WERI-Rb-1 (cell line): ENCODE results near the gene LDHAL6A.

Source experiments
- DNase-seq: peaks from one replicate; pipeline ENCODE4 v3.0.0-alpha.2; 2020
- H3K27ac ChIP-seq: fragments of 250-450 bp; sonication (Bioruptor Pico); 2 replicates; pipeline ENCODE4 v1.5.1; 2020; ENCODE audit warnings: mild to moderate bottlenecking, moderate library complexity
- H3K27me3 ChIP-seq: fragments of 250-450 bp; sonication (Bioruptor Pico); 2 replicates; pipeline ENCODE4 v1.5.1; 2021; ENCODE audit warnings: mild to moderate bottlenecking, low read depth, moderate library complexity; ENCODE audit not compliant: insufficient read depth, severe bottlenecking
- H3K36me3 ChIP-seq: fragments of 250-450 bp; sonication (Bioruptor Pico); 2 replicates; pipeline ENCODE4 v1.5.1; 2020; ENCODE audit warnings: mild to moderate bottlenecking, moderate library complexity
- H3K4me3 ChIP-seq: 2 replicates; pipeline ENCODE4 v1.5.1; 2011; ENCODE audit warnings: low read depth, mild to moderate bottlenecking, control low read depth, low read length
- H3K9me3 ChIP-seq: fragments of 250-450 bp; sonication (Bioruptor Pico); 2 replicates; pipeline ENCODE4 v1.5.1; 2021; ENCODE audit warnings: mild to moderate bottlenecking, moderate library complexity; ENCODE audit not compliant: severe bottlenecking
- TF ChIP-seq, protein P1 (sequence below): IDR thresholded peaks from 2 replicates; pipeline ENCODE4 v1.5.1; 2011; ENCODE audit warnings: low read depth, mild to moderate bottlenecking, control low read depth, inconsistent platforms, low read length

LDHAL6A gene

DNA sequence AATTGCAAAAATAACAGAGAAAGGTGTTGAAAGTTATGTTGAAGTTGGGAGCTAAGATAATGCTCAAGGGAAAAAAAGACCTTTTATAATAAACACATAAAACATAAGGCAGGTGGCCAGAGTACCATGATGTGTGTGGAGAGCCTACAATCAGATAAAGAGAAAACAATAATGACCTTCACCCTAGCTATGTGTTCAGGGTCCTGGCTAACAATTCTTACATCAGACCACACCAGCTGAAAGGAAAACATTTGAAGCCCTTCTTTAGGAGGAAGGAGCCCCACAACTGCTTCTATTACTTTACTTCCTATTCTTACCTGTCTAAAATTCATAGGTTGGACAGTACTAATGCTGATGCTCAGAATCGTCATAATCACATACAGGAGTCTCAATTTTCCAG is 68.6 kb downstream of the LDHAL6A start:
- Histone ChIP-seq H3K9me3 (no peaks in the 10 kb centered on the region), H3K36me3 (peaks cover 22% of the 10 kb centered on the region), H3K27me3 (no peaks in the 10 kb centered on the region), H3K4me3 (no peak overlapping the region), H3K27ac (no peak overlapping the region)
- TF ChIP-seq, protein P1, sequence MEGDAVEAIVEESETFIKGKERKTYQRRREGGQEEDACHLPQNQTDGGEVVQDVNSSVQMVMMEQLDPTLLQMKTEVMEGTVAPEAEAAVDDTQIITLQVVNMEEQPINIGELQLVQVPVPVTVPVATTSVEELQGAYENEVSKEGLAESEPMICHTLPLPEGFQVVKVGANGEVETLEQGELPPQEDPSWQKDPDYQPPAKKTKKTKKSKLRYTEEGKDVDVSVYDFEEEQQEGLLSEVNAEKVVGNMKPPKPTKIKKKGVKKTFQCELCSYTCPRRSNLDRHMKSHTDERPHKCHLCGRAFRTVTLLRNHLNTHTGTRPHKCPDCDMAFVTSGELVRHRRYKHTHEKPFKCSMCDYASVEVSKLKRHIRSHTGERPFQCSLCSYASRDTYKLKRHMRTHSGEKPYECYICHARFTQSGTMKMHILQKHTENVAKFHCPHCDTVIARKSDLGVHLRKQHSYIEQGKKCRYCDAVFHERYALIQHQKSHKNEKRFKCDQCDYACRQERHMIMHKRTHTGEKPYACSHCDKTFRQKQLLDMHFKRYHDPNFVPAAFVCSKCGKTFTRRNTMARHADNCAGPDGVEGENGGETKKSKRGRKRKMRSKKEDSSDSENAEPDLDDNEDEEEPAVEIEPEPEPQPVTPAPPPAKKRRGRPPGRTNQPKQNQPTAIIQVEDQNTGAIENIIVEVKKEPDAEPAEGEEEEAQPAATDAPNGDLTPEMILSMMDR: no peak
- DNase-seq: no peak

DNA sequence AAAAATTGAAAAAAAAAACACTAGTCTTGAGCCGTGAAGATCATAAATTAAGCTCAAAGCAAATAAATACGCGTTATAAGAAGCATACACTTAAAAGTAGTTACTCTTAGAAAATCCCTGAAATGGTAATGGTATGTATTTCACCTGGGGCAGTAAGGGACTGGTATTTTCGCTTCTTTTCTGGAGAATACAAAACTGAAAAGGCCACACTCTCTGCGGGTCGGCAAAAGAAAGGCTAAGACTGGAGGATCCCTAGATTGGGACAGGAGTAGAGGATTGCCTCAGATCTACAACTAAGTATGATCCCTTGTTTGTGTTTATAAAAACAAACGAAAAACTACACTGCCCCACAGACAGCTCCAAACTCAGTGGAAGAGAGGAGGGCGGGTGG is 70.5 kb downstream of the LDHAL6A start:
- no peak for DNase-seq
- TF ChIP-seq, protein P1: no peak
- peaks cover 22% of the 10 kb centered on the region for H3K36me3 ChIP-seq
- H3K4me3 ChIP-seq: peak overlapping the region; percentile 54
- no peaks in the 10 kb centered on the region for H3K27me3 ChIP-seq
- peak overlapping the region; percentile 94 for H3K27ac ChIP-seq
- H3K9me3 ChIP-seq: no peaks in the 10 kb centered on the region

DNA sequence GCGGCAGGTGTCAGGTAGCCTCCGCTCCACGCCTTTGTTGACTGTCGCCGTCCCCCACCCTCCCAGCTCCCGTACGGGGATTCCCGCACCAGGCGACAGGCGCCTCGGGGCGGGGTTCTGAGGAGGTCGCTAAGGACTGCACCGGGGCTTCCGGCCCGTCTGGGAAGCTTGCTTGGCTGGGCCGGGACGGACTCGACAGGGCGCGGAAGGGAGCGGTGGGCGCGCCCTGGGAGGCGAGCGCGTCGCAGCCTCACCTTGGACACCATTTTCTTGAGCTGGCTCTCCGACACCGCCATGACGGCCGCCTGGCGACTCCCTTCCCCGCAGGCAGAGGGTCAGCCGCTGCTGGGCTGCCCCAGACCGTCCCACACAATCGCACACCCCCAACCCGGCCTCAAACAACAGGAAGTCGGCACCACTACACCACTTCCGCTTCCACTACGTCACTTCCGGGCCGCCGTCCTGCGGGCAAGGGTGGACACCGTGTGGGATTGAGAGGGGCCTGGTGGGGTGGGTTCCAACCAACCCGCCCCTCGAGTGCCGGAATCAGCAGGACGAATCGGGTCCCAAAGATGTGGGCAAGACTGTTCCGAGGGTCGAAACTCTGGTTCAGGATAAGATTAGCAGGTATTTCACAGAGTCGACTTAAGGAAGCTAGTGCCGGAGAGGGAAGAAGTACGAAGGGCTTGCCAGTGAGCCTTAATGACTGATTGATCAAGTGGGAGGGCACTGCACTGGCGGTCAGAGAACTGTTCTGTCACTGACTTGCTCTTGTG is 71.1 kb downstream of the LDHAL6A start, which contains the start of gene TSG101:
Gene TSG101, minus strand, starts transcription at position 422 of the 776 bp plus-strand sequence. Its CDS starts 126 bp downstream, at position 296.
- no peaks in the 10 kb centered on the region for H3K9me3 ChIP-seq
- peak; percentile 96 for DNase-seq
- TF ChIP-seq, protein P1: no peak
- peaks cover 22% of the 10 kb centered on the region for H3K36me3 ChIP-seq
- H3K27ac ChIP-seq: peak within 1 kb of the TSS; percentile 94
- no peaks in the 10 kb centered on the region for H3K27me3 ChIP-seq
- H3K4me3 ChIP-seq: peak within 1 kb of the TSS; percentile 54

DNA sequence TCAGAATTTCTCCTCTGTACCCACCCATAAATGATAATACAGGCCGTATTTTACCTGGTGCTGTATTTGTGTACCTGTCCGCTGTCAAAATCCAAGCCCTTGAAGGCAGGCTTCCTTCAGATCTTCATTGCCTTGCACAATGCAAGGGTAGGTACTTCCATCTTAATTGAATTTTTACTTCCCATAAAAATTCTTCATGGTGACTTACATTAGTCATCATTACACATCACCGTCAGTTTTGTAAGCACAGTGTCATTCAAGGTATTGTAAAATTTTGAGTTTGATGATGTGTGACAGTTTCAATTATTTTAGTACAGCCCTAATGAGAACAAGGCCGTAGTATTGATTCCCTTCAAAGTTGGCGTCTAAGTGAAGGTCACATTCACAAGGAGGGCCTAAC is 71.9 kb downstream of the LDHAL6A start:
- Histone ChIP-seq H3K4me3 (peak overlapping the region; percentile 54), H3K27ac (peak overlapping the region; percentile 94), H3K9me3 (no peaks in the 10 kb centered on the region), H3K36me3 (peaks cover 22% of the 10 kb centered on the region), H3K27me3 (no peaks in the 10 kb centered on the region)
- DNase-seq: no peak
- TF ChIP-seq, protein P1: no peak
